ENCODE measurements around the gene FGFR4.
"Not testable (repeated sequence)": the region's sequence is repeated elsewhere in the genome, so short reads cannot be mapped to it uniquely, and the experiment has no call there.

Gene FGFR4

DNA sequence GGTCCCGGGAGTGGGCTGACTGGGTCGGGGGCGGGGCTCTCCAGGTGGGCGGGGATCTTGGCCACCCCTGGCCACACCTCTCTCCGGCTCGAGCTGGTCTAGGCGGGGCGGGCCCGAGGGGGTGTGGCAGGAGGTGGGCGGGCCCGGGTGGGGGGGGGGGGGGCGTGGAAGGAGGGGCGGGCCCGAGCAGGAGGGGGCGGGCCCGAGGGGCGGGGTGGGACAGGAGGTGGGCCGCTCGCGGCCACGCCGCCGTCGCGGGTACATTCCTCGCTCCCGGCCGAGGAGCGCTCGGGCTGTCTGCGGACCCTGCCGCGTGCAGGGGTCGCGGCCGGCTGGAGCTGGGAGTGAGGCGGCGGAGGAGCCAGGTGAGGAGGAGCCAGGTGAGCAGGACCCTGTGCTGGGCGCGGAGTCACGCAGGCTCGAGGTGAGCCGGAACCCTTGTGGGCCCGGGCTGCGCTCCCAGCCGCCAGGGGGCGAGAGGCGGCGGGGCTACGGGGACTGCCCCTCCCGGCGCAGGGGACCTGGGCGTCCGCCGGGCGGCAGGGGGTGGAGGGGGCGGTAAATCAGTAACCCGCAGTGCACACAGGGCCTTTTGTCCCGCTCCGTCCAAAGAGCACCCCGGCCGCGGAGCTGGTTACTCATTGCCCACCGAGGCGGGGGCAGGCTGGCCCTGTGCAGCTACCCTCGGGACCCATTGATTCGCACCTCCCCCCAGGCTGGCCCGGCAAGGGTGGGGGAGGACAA lies at the start of gene FGFR4:
FGFR4 (plus strand) TSS at position 262 of the 744 bp plus-strand sequence. CDS start 2,688 bp downstream, outside the sequence.
- Histone ChIP-seq H3K9me3 (ENCODE audit: control insufficient read depth in 5 of 5, low read length in 5 of 5) (no peaks in the 10 kb centered on the region), H3K36me3 (ENCODE audit: control insufficient read depth in 5 of 5, insufficient read depth in 5 of 5, low read length in 5 of 5) (no peaks in the 10 kb centered on the region), H3K27ac (ENCODE audit: low read depth, low read length) (no peak within 1 kb of the TSS), H3K4me1 (ENCODE audit: control insufficient read depth in 5 of 5, insufficient read depth in 5 of 5, low read length in 5 of 5) (peaks cover 2 to 18% (median 15%) of the 10 kb centered on the region in 5 donors), H3K27me3 (ENCODE audit: control insufficient read depth in 5 of 5, insufficient read depth in 4 of 5, low read length in 5 of 5) (peaks cover 0 to 26% (median 8%) of the 10 kb centered on the region in 5 donors), H3K9ac (ENCODE audit: low read length in 5 of 5) (no peak within 1 kb of the TSS), H3K4me3 (ENCODE audit: low read depth in 1 of 5, low read length in 5 of 5) (peak within 1 kb of the TSS in 3 of 5 donors; percentile 43 to 61 (median 48))

DNA sequence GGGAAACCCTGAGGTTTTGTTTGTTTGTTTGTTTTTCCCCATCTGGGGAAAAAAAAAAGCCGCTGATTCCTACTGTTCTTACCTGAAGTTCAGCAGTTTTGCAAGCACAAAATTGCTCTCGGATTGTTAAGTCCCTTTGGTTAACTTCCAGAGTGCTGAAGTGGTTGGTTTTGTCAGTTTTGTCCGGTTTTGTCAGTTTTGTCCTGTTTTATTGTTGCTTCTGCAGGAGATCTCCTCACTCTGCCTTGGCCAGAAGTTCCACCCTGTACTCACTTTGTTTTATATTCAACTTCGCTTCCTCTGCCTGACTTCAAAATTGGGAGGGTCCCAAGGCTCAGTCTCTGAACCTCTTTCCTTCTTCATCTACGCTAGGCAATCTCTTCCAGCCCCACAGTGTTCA lies 49.8 kb upstream of the FGFR4 start:
- Histone ChIP-seq H3K27ac (ENCODE audit: low read depth, low read length) (no peak overlapping the region), H3K4me1 (ENCODE audit: control insufficient read depth in 5 of 5, insufficient read depth in 5 of 5, low read length in 5 of 5) (peaks cover 0 to 12% (median 0%) of the 10 kb centered on the region in 5 donors), H3K4me3 (ENCODE audit: low read depth in 1 of 5, low read length in 5 of 5) (no peak overlapping the region), H3K27me3 (ENCODE audit: control insufficient read depth in 5 of 5, insufficient read depth in 4 of 5, low read length in 5 of 5) (no peaks in the 10 kb centered on the region), H3K9me3 (ENCODE audit: control insufficient read depth in 5 of 5, low read length in 5 of 5) (no peaks in the 10 kb centered on the region), H3K36me3 (ENCODE audit: control insufficient read depth in 5 of 5, insufficient read depth in 5 of 5, low read length in 5 of 5) (peaks cover 5 to 10% (median 7%) of the 10 kb centered on the region in 5 donors), H3K9ac (ENCODE audit: low read length in 5 of 5) (no peak overlapping the region)

- H3K9ac ChIP-seq (ENCODE audit: low read length in 5 of 5) = no peak overlapping the region
- H3K4me1 ChIP-seq (ENCODE audit: control insufficient read depth in 5 of 5, insufficient read depth in 5 of 5, low read length in 5 of 5) = peaks cover 0 to 25% (median 0%) of the 10 kb centered on the region in 5 donors
- H3K9me3 ChIP-seq (ENCODE audit: control insufficient read depth in 5 of 5, low read length in 5 of 5) = no peaks in the 10 kb centered on the region
- H3K36me3 ChIP-seq (ENCODE audit: control insufficient read depth in 5 of 5, insufficient read depth in 5 of 5, low read length in 5 of 5) = peaks cover 6 to 38% (median 28%) of the 10 kb centered on the region in 5 donors
- no peak overlapping the region for H3K27ac ChIP-seq (ENCODE audit: low read depth, low read length)
- H3K4me3 ChIP-seq (ENCODE audit: low read depth in 1 of 5, low read length in 5 of 5) = no peak overlapping the region
- no peaks in the 10 kb centered on the region for H3K27me3 ChIP-seq (ENCODE audit: control insufficient read depth in 5 of 5, insufficient read depth in 4 of 5, low read length in 5 of 5)
These were observed 45.8 kb upstream of the FGFR4 start for GRCh38 chr5:177040814-177041420.

DNA sequence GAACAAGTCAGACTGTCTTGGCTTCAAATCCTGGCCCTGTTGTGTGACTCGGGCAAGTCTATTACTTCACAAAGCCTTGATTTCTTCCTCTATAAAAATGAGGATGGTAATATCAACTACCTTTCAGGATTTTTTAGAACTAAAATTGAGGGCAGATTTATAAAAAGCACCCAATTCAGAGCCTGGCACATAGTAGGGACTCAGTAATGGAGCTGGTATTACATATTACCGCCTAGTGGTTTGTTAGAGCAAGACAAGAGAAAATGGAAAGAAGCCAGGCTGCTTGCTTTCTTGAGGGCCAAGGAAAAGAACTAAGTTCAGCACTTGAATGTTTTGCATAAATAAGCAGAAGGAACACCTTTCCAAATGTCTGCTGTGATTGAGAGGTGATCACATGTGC lies 44.8 kb upstream of the FGFR4 start:
- peaks cover 6 to 40% (median 28%) of the 10 kb centered on the region in 5 donors for H3K36me3 ChIP-seq (ENCODE audit: control insufficient read depth in 5 of 5, insufficient read depth in 5 of 5, low read length in 5 of 5)
- H3K4me3 ChIP-seq (ENCODE audit: low read depth in 1 of 5, low read length in 5 of 5) = no peak overlapping the region

GRCh38 chr5:177043114-177043513 lies 43.6 kb upstream of the FGFR4 start:
- Histone ChIP-seq H3K27ac (ENCODE audit: low read depth, low read length) (no peak overlapping the region), H3K9ac (ENCODE audit: low read length in 5 of 5) (no peak overlapping the region), H3K4me1 (ENCODE audit: control insufficient read depth in 5 of 5, insufficient read depth in 5 of 5, low read length in 5 of 5) (peaks cover 0 to 13% (median 0%) of the 10 kb centered on the region in 5 donors), H3K36me3 (ENCODE audit: control insufficient read depth in 5 of 5, insufficient read depth in 5 of 5, low read length in 5 of 5) (peaks cover 6 to 45% (median 29%) of the 10 kb centered on the region in 5 donors), H3K4me3 (ENCODE audit: low read depth in 1 of 5, low read length in 5 of 5) (no peak overlapping the region), H3K27me3 (ENCODE audit: control insufficient read depth in 5 of 5, insufficient read depth in 4 of 5, low read length in 5 of 5) (no peaks in the 10 kb centered on the region), H3K9me3 (ENCODE audit: control insufficient read depth in 5 of 5, low read length in 5 of 5) (no peaks in the 10 kb centered on the region)

More for the DNA sequence above, 44.8 kb upstream of the FGFR4 start:
- Histone ChIP-seq H3K27ac (ENCODE audit: low read depth, low read length) (no peak overlapping the region), H3K27me3 (ENCODE audit: control insufficient read depth in 5 of 5, insufficient read depth in 4 of 5, low read length in 5 of 5) (no peaks in the 10 kb centered on the region), H3K4me1 (ENCODE audit: control insufficient read depth in 5 of 5, insufficient read depth in 5 of 5, low read length in 5 of 5) (peaks cover 0 to 15% (median 0%) of the 10 kb centered on the region in 5 donors), H3K9me3 (ENCODE audit: control insufficient read depth in 5 of 5, low read length in 5 of 5) (no peaks in the 10 kb centered on the region), H3K9ac (ENCODE audit: low read length in 5 of 5) (no peak overlapping the region)

DNA sequence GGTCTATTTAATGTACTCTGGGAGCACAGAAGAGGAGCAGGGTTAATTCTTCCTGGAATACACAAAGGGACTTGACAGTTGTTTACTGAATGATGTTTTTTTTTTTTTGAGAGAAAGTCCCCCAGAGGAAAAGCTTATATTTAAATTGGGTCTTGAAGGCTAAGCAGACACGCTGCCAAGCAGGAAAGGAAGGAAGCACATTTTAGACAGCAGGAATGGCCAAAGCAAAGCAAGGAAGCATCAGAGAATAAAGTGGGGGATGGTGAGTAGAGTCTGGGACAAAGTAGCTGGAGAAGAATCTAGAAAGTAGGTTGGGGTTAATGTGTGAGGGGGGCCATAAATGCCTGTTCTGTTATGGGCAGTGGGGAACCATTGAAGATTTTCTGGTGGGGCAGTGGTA lies 42.8 kb upstream of the FGFR4 start:
- H3K4me3 ChIP-seq (ENCODE audit: low read depth in 1 of 5, low read length in 5 of 5) = no peak overlapping the region
- H3K36me3 ChIP-seq (ENCODE audit: control insufficient read depth in 5 of 5, insufficient read depth in 5 of 5, low read length in 5 of 5) = peaks cover 8 to 52% (median 32%) of the 10 kb centered on the region in 5 donors
- no peaks in the 10 kb centered on the region for H3K27me3 ChIP-seq (ENCODE audit: control insufficient read depth in 5 of 5, insufficient read depth in 4 of 5, low read length in 5 of 5)
- no peaks in the 10 kb centered on the region for H3K9me3 ChIP-seq (ENCODE audit: control insufficient read depth in 5 of 5, low read length in 5 of 5)
- peak overlapping the region in 1 of 5 donors; percentile 47 for H3K9ac ChIP-seq (ENCODE audit: low read length in 5 of 5)
- peaks cover 0 to 13% (median 0%) of the 10 kb centered on the region in 5 donors for H3K4me1 ChIP-seq (ENCODE audit: control insufficient read depth in 5 of 5, insufficient read depth in 5 of 5, low read length in 5 of 5)
- no peak overlapping the region for H3K27ac ChIP-seq (ENCODE audit: low read depth, low read length)

- Histone ChIP-seq H3K27me3 (ENCODE audit: control insufficient read depth in 5 of 5, insufficient read depth in 4 of 5, low read length in 5 of 5) (no peaks in the 10 kb centered on the region), H3K27ac (ENCODE audit: low read depth, low read length) (no peak overlapping the region), H3K4me1 (ENCODE audit: control insufficient read depth in 5 of 5, insufficient read depth in 5 of 5, low read length in 5 of 5) (peaks cover 0 to 13% (median 0%) of the 10 kb centered on the region in 5 donors), H3K4me3 (ENCODE audit: low read depth in 1 of 5, low read length in 5 of 5) (no peak overlapping the region), H3K9me3 (ENCODE audit: control insufficient read depth in 5 of 5, low read length in 5 of 5) (no peaks in the 10 kb centered on the region), H3K36me3 (ENCODE audit: control insufficient read depth in 5 of 5, insufficient read depth in 5 of 5, low read length in 5 of 5) (peaks cover 14 to 59% (median 38%) of the 10 kb centered on the region in 5 donors), H3K9ac (ENCODE audit: low read length in 5 of 5) (no peak overlapping the region)
These were observed 42.1 kb upstream of the FGFR4 start for GRCh38 chr5:177044641-177045040.

DNA sequence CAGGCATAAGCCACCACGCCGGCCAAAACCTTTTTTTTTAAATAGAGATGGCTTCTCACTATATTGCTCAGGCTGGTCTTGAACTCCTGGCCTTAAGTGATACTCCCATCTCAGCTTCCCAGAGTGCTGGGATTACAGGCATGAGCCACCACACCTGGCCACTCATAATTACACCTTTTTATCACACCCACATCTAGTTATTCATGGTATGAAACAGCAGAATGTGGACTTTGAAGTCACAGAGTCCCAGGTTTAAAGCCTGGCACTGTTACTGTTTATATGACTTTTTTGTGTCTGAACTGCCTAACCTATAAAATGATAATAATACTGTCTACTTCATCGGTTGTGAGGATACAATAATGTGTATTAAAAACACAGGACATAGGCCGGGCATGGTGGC lies 41.1 kb upstream of the FGFR4 start:
- no peak overlapping the region for H3K27ac ChIP-seq (ENCODE audit: low read depth, low read length)
- peaks cover 0 to 13% (median 0%) of the 10 kb centered on the region in 5 donors for H3K4me1 ChIP-seq (ENCODE audit: control insufficient read depth in 5 of 5, insufficient read depth in 5 of 5, low read length in 5 of 5)
- peaks cover 14 to 66% (median 41%) of the 10 kb centered on the region in 5 donors for H3K36me3 ChIP-seq (ENCODE audit: control insufficient read depth in 5 of 5, insufficient read depth in 5 of 5, low read length in 5 of 5)
- H3K27me3 ChIP-seq (ENCODE audit: control insufficient read depth in 5 of 5, insufficient read depth in 4 of 5, low read length in 5 of 5) = no peaks in the 10 kb centered on the region
- H3K9me3 ChIP-seq (ENCODE audit: control insufficient read depth in 5 of 5, low read length in 5 of 5) = no peaks in the 10 kb centered on the region
- H3K4me3 ChIP-seq (ENCODE audit: low read depth in 1 of 5, low read length in 5 of 5) = no peak overlapping the region
- H3K9ac ChIP-seq (ENCODE audit: low read length in 5 of 5) = no peak overlapping the region

DNA sequence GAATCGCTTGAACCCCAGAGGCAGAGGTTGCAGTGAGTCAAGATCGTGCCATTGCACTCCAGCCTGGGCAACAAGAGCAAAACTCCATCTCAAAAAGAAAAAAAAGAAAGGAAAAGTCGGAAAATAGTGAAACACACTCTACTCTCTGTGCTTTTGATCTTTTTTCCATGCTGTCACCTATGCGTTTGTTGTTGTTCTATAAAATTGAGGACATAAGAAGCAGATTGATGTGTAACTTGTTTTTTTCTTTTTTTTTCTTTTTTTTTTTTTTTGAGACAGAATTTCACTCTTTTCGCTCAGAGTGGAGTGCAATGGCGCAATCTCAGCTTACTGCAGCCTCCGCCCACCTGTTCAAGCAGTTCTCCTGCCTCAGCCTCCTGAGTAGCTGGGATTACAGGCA lies 38.2 kb upstream of the FGFR4 start:
- Histone ChIP-seq H3K36me3 (ENCODE audit: control insufficient read depth in 5 of 5, insufficient read depth in 5 of 5, low read length in 5 of 5) (peaks cover 10 to 68% (median 39%) of the 10 kb centered on the region in 5 donors), H3K4me1 (ENCODE audit: control insufficient read depth in 5 of 5, insufficient read depth in 5 of 5, low read length in 5 of 5) (peaks cover 0 to 12% (median 0%) of the 10 kb centered on the region in 5 donors)
- not testable (repeated sequence) for H3K9ac ChIP-seq (ENCODE audit: low read length in 5 of 5); H3K4me3 ChIP-seq (ENCODE audit: low read depth in 1 of 5, low read length in 5 of 5); H3K27ac ChIP-seq (ENCODE audit: low read depth, low read length); H3K27me3 ChIP-seq (ENCODE audit: control insufficient read depth in 5 of 5, insufficient read depth in 4 of 5, low read length in 5 of 5); H3K9me3 ChIP-seq (ENCODE audit: control insufficient read depth in 5 of 5, low read length in 5 of 5)

GRCh38 chr5:177049285-177049684 lies 37.4 kb upstream of the FGFR4 start:
- Histone ChIP-seq H3K4me1 (ENCODE audit: control insufficient read depth in 5 of 5, insufficient read depth in 5 of 5, low read length in 5 of 5) (peaks cover 0 to 5% (median 0%) of the 10 kb centered on the region in 5 donors), H3K36me3 (ENCODE audit: control insufficient read depth in 5 of 5, insufficient read depth in 5 of 5, low read length in 5 of 5) (peaks cover 10 to 68% (median 34%) of the 10 kb centered on the region in 5 donors), H3K27ac (ENCODE audit: low read depth, low read length) (no peak overlapping the region), H3K9me3 (ENCODE audit: control insufficient read depth in 5 of 5, low read length in 5 of 5) (no peaks in the 10 kb centered on the region), H3K27me3 (ENCODE audit: control insufficient read depth in 5 of 5, insufficient read depth in 4 of 5, low read length in 5 of 5) (no peaks in the 10 kb centered on the region), H3K9ac (ENCODE audit: low read length in 5 of 5) (no peak overlapping the region), H3K4me3 (ENCODE audit: low read depth in 1 of 5, low read length in 5 of 5) (no peak overlapping the region)
